Measurements from ENCODE around the gene ATP5F1D. TPM values are rescaled to one million over a fixed set of nuclear protein-coding genes. Genes with fewer than 3 reads are reported as not detected.
"Not testable (repeated sequence)": the region's sequence is repeated elsewhere in the genome, so short reads cannot be mapped to it uniquely, and the experiment has no call there.

ATP5F1D gene
- total RNA-seq, 2 experiments from 2014 or later, result 151 to 166 TPM

- peaks cover 23% of the 10 kb centered on the region for H3K27me3 Mint-ChIP-seq
- H3K36me3 Mint-ChIP-seq (ENCODE audit: low read depth), result peaks cover 9% of the 10 kb centered on the region
- CTCF ChIA-PET, result interaction anchor here (0.8 to 1.1 kb wide), 3 partner anchors 28 to 60 kb away, joined by 3 read pairs; no protein-coding TSS in a partner anchor
- peak overlapping the region; percentile 72 for H3K27ac Mint-ChIP-seq
- no peak for DNase-seq
- POLR2A ChIA-PET, result interaction anchor here (0.6 to 0.7 kb wide), 2 partner anchors 25 to 150 kb away, joined by 3 read pairs; no protein-coding TSS in a partner anchor
- H3K4me1 Mint-ChIP-seq, result peaks cover 39% of the 10 kb centered on the region
- H3K4me3 Mint-ChIP-seq, result peak overlapping the region; percentile 66
- no peaks in the 10 kb centered on the region for H3K9me3 Mint-ChIP-seq
Measured at GRCh38 chr19:1238369-1239303, 2.9 kb upstream of the ATP5F1D start.

GRCh38 chr19:1239420-1239795 lies 2.1 kb upstream of the ATP5F1D start:
- no peak for DNase-seq
- peaks cover 9% of the 10 kb centered on the region for H3K36me3 Mint-ChIP-seq (ENCODE audit: low read depth)
- H3K27me3 Mint-ChIP-seq, result peaks cover 23% of the 10 kb centered on the region
- ChIA-PET POLR2A (interaction anchor here (0.6 to 0.7 kb wide), 2 partner anchors 26 to 151 kb away, joined by 3 read pairs; no protein-coding TSS in a partner anchor), CTCF (no interaction called here)
- no peaks in the 10 kb centered on the region for H3K9me3 Mint-ChIP-seq
- peaks cover 39% of the 10 kb centered on the region for H3K4me1 Mint-ChIP-seq
- peak overlapping the region; percentile 50 for H3K27ac Mint-ChIP-seq
- H3K4me3 Mint-ChIP-seq, result peak overlapping the region; percentile 66

GRCh38 chr19:1239796-1240737 lies 1.5 kb upstream of the ATP5F1D start:
- H3K27ac Mint-ChIP-seq, result no peak overlapping the region

GRCh38 chr19:1240925-1241324 lies 626 bp upstream of the ATP5F1D start:
- DNase-seq, result no peak
- peak overlapping the region; percentile 71 for H3K27ac Mint-ChIP-seq
- peaks cover 43% of the 10 kb centered on the region for H3K4me1 Mint-ChIP-seq
- ChIA-PET CTCF (interaction anchor here (0.7 to 7.5 kb wide), 8 partner anchors 16 to 301 kb away, joined by 3 to 299 read pairs (median 4); partner anchors contain the start of genes CIRBP, FAM174C and WDR18), POLR2A (interaction anchor here (1.0 to 1.5 kb wide), 2 partner anchors 28 to 49 kb away, joined by 3 to 8 read pairs; partner anchors contain the start of gene CIRBP)
- peak overlapping the region; percentile 79 for H3K4me3 Mint-ChIP-seq
- H3K9me3 Mint-ChIP-seq, result no peaks in the 10 kb centered on the region
- peaks cover 23% of the 10 kb centered on the region for H3K27me3 Mint-ChIP-seq
- H3K36me3 Mint-ChIP-seq (ENCODE audit: low read depth), result peaks cover 11% of the 10 kb centered on the region

More at GRCh38 chr19:1239796-1240737, 1.5 kb upstream of the ATP5F1D start:
- ChIA-PET CTCF (interaction anchor here (0.7 to 7.5 kb wide), 8 partner anchors 15 to 300 kb away, joined by 3 to 299 read pairs (median 4); partner anchors contain the start of genes CIRBP, FAM174C and WDR18), POLR2A (no interaction called here)
- H3K4me1 Mint-ChIP-seq, result peaks cover 43% of the 10 kb centered on the region
- peak overlapping the region; percentile 79 for H3K4me3 Mint-ChIP-seq
- DNase-seq, result peak; percentile 86
- H3K9me3 Mint-ChIP-seq, result no peaks in the 10 kb centered on the region
- H3K36me3 Mint-ChIP-seq (ENCODE audit: low read depth), result peaks cover 11% of the 10 kb centered on the region
- H3K27me3 Mint-ChIP-seq, result peaks cover 23% of the 10 kb centered on the region

- CTCF ChIA-PET, result interaction anchor here (0.6 to 7.5 kb wide), 43 partner anchors 8 to 446 kb away, joined by 3 to 299 read pairs (median 4); partner anchors contain the start of genes ARHGAP45, CIRBP, FAM174C and POLR2E
- Mint-ChIP-seq H3K4me1 (peaks cover 37% of the 10 kb centered on the region), H3K27ac (peak overlapping the region; percentile 90), H3K27me3 (peaks cover 8% of the 10 kb centered on the region), H3K9me3 (no peaks in the 10 kb centered on the region), H3K36me3 (ENCODE audit: low read depth) (peaks cover 5% of the 10 kb centered on the region), H3K4me3 (peak overlapping the region; percentile 57)
- peak; percentile 88 for DNase-seq
- POLR2A ChIA-PET, result interaction anchor here (0.5 to 2.7 kb wide), 5 partner anchors 15 to 198 kb away, joined by 3 to 45 read pairs (median 7); partner anchors contain the start of gene CIRBP
Measured at GRCh38 chr19:1243768-1244692, 2.5 kb downstream of the ATP5F1D start.

- peaks cover 2% of the 10 kb centered on the region for H3K27me3 Mint-ChIP-seq
- peak overlapping the region; percentile 90 for H3K27ac Mint-ChIP-seq
- no peak for DNase-seq
- ChIA-PET CTCF (interaction anchor here (0.6 to 7.5 kb wide), 40 partner anchors 9 to 447 kb away, joined by 3 to 299 read pairs (median 4); partner anchors contain the start of genes ARHGAP45, CIRBP, FAM174C and POLR2E), POLR2A (interaction anchor here (0.5 to 2.7 kb wide), 4 partner anchors 22 to 197 kb away, joined by 4 to 45 read pairs (median 14); partner anchors contain the start of gene CIRBP)
- peaks cover 5% of the 10 kb centered on the region for H3K36me3 Mint-ChIP-seq (ENCODE audit: low read depth)
- peaks cover 32% of the 10 kb centered on the region for H3K4me1 Mint-ChIP-seq
- no peaks in the 10 kb centered on the region for H3K9me3 Mint-ChIP-seq
- H3K4me3 Mint-ChIP-seq, result peak overlapping the region; percentile 57
Measured at GRCh38 chr19:1244693-1245451, 3.3 kb downstream of the ATP5F1D start.

- H3K27me3 Mint-ChIP-seq, result peaks cover 2% of the 10 kb centered on the region
- CTCF ChIA-PET, result interaction anchor here (2.9 to 7.5 kb wide), 2 partner anchors 19 to 28 kb away, joined by 34 to 299 read pairs; partner anchors contain the start of genes CIRBP and FAM174C
- H3K36me3 Mint-ChIP-seq (ENCODE audit: low read depth), result peaks cover 5% of the 10 kb centered on the region
- peak overlapping the region; percentile 19 for H3K27ac Mint-ChIP-seq
- DNase-seq, result no peak
- no peaks in the 10 kb centered on the region for H3K9me3 Mint-ChIP-seq
- peaks cover 30% of the 10 kb centered on the region for H3K4me1 Mint-ChIP-seq
- no peak overlapping the region for H3K4me3 Mint-ChIP-seq
- POLR2A ChIA-PET, result interaction anchor here (2.7 kb wide), 1 partner anchor 24 kb away, joined by 45 read pairs; the partner anchor contains the start of gene CIRBP
Measured at GRCh38 chr19:1245494-1246264, 4.1 kb downstream of the ATP5F1D start.

GRCh38 chr19:1246265-1247087 lies 4.9 kb downstream of the ATP5F1D start:
- H3K36me3 Mint-ChIP-seq (ENCODE audit: low read depth); POLR2A ChIA-PET; H3K27me3 Mint-ChIP-seq; H3K9me3 Mint-ChIP-seq; DNase-seq: not testable (repeated sequence)
- H3K4me3 Mint-ChIP-seq, result peak overlapping the region; percentile 38
- peak overlapping the region; percentile 19 for H3K27ac Mint-ChIP-seq
- H3K4me1 Mint-ChIP-seq, result peaks cover 22% of the 10 kb centered on the region
- CTCF ChIA-PET, result interaction anchor here (0.6 to 7.5 kb wide), 2 partner anchors 18 to 139 kb away, joined by 3 to 299 read pairs; partner anchors contain the start of gene CIRBP

GRCh38 chr19:1247748-1248138 lies 6.2 kb downstream of the ATP5F1D start:
- CTCF ChIA-PET, result interaction anchor here (7.5 kb wide), 1 partner anchor 17 kb away, joined by 299 read pairs; the partner anchor contains the start of gene CIRBP
- no peaks in the 10 kb centered on the region for H3K27me3 Mint-ChIP-seq
- H3K9me3 Mint-ChIP-seq, result no peaks in the 10 kb centered on the region
- H3K4me1 Mint-ChIP-seq, result peaks cover 15% of the 10 kb centered on the region
- DNase-seq, result no peak
- H3K4me3 Mint-ChIP-seq, result no peak overlapping the region
- peak overlapping the region; percentile 68 for H3K27ac Mint-ChIP-seq
- POLR2A ChIA-PET, result no interaction called here
- H3K36me3 Mint-ChIP-seq (ENCODE audit: low read depth), result peaks cover 16% of the 10 kb centered on the region
